ENCODE measurements around the gene CP.

Gene CP

DNA sequence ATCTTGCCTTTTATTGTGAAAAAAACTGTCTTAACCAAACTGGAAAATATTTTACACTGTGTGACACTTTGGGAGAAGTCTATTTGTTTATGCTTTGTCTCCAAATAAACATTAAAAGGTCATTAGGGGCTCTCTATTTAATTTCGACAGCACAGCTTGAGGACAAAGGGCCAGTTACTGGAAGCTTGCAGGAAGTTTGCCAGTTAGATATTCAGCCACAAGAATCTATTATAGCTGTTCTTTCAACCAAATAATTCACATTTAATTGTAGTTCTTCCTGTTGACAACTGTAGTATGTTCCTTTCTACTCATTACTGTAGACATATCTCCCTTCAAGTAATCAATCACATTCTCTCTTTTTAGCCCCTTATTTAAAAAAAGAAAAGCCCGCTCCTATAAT lies 6.1 kb downstream of the CP start:
- H3K36me3 ChIP-seq (ENCODE audit: control insufficient read depth, insufficient read depth, low read length), result no peaks in the 10 kb centered on the region
- DNase-seq (ENCODE audit: extremely low read depth, insufficient read length), result no peak
- TF ChIP-seq, protein P1, sequence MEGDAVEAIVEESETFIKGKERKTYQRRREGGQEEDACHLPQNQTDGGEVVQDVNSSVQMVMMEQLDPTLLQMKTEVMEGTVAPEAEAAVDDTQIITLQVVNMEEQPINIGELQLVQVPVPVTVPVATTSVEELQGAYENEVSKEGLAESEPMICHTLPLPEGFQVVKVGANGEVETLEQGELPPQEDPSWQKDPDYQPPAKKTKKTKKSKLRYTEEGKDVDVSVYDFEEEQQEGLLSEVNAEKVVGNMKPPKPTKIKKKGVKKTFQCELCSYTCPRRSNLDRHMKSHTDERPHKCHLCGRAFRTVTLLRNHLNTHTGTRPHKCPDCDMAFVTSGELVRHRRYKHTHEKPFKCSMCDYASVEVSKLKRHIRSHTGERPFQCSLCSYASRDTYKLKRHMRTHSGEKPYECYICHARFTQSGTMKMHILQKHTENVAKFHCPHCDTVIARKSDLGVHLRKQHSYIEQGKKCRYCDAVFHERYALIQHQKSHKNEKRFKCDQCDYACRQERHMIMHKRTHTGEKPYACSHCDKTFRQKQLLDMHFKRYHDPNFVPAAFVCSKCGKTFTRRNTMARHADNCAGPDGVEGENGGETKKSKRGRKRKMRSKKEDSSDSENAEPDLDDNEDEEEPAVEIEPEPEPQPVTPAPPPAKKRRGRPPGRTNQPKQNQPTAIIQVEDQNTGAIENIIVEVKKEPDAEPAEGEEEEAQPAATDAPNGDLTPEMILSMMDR (IDR thresholded peaks at IDR 0.05; ENCODE audit: insufficient read depth, low read length, poor library complexity, severe bottlenecking), result no peak
- no peaks in the 10 kb centered on the region for H3K27me3 ChIP-seq (replicated peaks; ENCODE audit: control insufficient read depth, insufficient read depth, low read length)
- no peak overlapping the region for H3K4me3 ChIP-seq (replicated peaks; ENCODE audit: low read depth, low read length)

GRCh38 chr3:149214702-149215101 lies 6.9 kb downstream of the CP start:
- no peaks in the 10 kb centered on the region for H3K27me3 ChIP-seq (replicated peaks; ENCODE audit: control insufficient read depth, insufficient read depth, low read length)
- no peak overlapping the region for H3K4me3 ChIP-seq (replicated peaks; ENCODE audit: low read depth, low read length)
- TF ChIP-seq, protein P1 (IDR thresholded peaks at IDR 0.05; ENCODE audit: insufficient read depth, low read length, poor library complexity, severe bottlenecking), result no peak
- no peak for DNase-seq (ENCODE audit: extremely low read depth, insufficient read length)
- no peaks in the 10 kb centered on the region for H3K36me3 ChIP-seq (ENCODE audit: control insufficient read depth, insufficient read depth, low read length)

- no peaks in the 10 kb centered on the region for H3K27me3 ChIP-seq (replicated peaks; ENCODE audit: control insufficient read depth, insufficient read depth, low read length)
- no peak overlapping the region for H3K4me3 ChIP-seq (replicated peaks; ENCODE audit: low read depth, low read length)
- no peak for DNase-seq (ENCODE audit: extremely low read depth, insufficient read length)
- no peaks in the 10 kb centered on the region for H3K36me3 ChIP-seq (ENCODE audit: control insufficient read depth, insufficient read depth, low read length)
- TF ChIP-seq, protein P1 (IDR thresholded peaks at IDR 0.05; ENCODE audit: insufficient read depth, low read length, poor library complexity, severe bottlenecking), result no peak
These were observed 9.2 kb downstream of the CP start for GRCh38 chr3:149212386-149212785.

GRCh38 chr3:149209431-149209830 lies 12.2 kb downstream of the CP start:
- TF ChIP-seq, protein P1 (IDR thresholded peaks at IDR 0.05; ENCODE audit: insufficient read depth, low read length, poor library complexity, severe bottlenecking), result no peak
- Histone ChIP-seq H3K27me3 (replicated peaks; ENCODE audit: control insufficient read depth, insufficient read depth, low read length) (no peaks in the 10 kb centered on the region), H3K4me3 (replicated peaks; ENCODE audit: low read depth, low read length) (no peak overlapping the region), H3K36me3 (ENCODE audit: control insufficient read depth, insufficient read depth, low read length) (no peaks in the 10 kb centered on the region)
- DNase-seq (ENCODE audit: extremely low read depth, insufficient read length), result no peak

- TF ChIP-seq, protein P1 (IDR thresholded peaks at IDR 0.05; ENCODE audit: insufficient read depth, low read length, poor library complexity, severe bottlenecking), result no peak
- H3K36me3 ChIP-seq (ENCODE audit: control insufficient read depth, insufficient read depth, low read length), result no peaks in the 10 kb centered on the region
- DNase-seq (ENCODE audit: extremely low read depth, insufficient read length), result no peak
- no peak overlapping the region for H3K4me3 ChIP-seq (replicated peaks; ENCODE audit: low read depth, low read length)
- no peaks in the 10 kb centered on the region for H3K27me3 ChIP-seq (replicated peaks; ENCODE audit: control insufficient read depth, insufficient read depth, low read length)
These were observed 14.2 kb downstream of the CP start for GRCh38 chr3:149207475-149207874.

DNA sequence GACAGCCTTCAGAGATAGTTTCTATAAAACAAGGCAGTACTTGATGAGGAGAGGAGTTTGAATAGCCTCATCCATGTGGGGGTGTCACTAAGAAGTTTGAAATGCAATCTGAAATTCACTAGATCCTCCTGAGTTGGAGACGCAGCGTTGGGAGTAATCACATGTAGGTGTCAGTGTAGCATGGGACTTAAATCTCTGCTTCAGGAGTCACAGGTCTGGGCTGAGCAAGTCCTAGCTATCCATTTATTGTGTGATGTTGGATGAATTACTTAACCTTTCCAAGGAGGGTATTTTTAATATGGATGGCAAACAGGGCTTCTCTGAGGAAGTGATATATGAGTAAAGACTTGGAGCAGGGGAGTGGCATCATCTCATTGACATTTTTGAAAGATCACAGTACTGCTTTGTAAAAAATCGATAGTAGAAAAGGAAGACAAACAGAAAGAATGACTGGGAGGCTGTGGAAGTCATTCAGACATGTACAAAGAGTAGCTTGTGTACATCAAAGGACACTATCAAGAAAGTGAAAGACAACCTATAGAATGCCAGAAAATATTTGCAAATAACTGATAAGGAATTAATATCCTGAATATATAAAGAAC lies 17.1 kb downstream of the CP start:
- Histone ChIP-seq H3K4me3 (replicated peaks; ENCODE audit: low read depth, low read length) (no peak overlapping the region), H3K27me3 (replicated peaks; ENCODE audit: control insufficient read depth, insufficient read depth, low read length) (no peaks in the 10 kb centered on the region), H3K36me3 (ENCODE audit: control insufficient read depth, insufficient read depth, low read length) (no peaks in the 10 kb centered on the region)
- DNase-seq (ENCODE audit: extremely low read depth, insufficient read length), result no peak
- TF ChIP-seq, protein P1 (IDR thresholded peaks at IDR 0.05; ENCODE audit: insufficient read depth, low read length, poor library complexity, severe bottlenecking), result no peak

Data from GM06990 (cell line).